Activated naive CD4-positive, alpha-beta T cell treated with anti-CD3 and anti-CD28 coated beads, Interleukin-2, amount 50 U/mL, for 72 hours (primary cell): Measurements from ENCODE around the gene HJURP. TPM values are rescaled to one million over a fixed set of nuclear protein-coding genes. Genes with fewer than 3 reads are reported as not detected.

Source experiments
- ATAC-seq, 2 donors: fragments of 150-1000 bp; cut with Tn5 transposase; 2 replicates each; pipeline ENCODE4 v1.10.0; 2021; ENCODE audit warnings: mild to moderate bottlenecking in 2 of 2, moderate library complexity in 2 of 2
- DNase-seq, 2 donors: peaks; one replicate each; pipeline ENCODE4 v3.0.0; 2021 to 2022; ENCODE audit warnings: low spot score in 2 of 2
- H3K27ac Mint-ChIP-seq, 2 donors: one replicate each; pipeline ENCODE4 v1.8.0; 2022; ENCODE audit warnings: mild to moderate bottlenecking in 2 of 2, mixed read lengths in 2 of 2
- H3K36me3 Mint-ChIP-seq, 2 donors: one replicate each; pipeline ENCODE4 v1.8.0; 2022; ENCODE audit warnings: mixed read lengths in 2 of 2
- H3K9me3 Mint-ChIP-seq, 2 donors: one replicate each; pipeline ENCODE4 v1.8.0; 2022; ENCODE audit warnings: mixed read lengths in 2 of 2
- total RNA-seq, 2 donors: library from RNA; stranded (reverse); gene quantifications; one replicate each; pipeline ENCODE4 v1.2.3, GENCODE V29; 2022

HJURP gene
- total RNA-seq, 2 donors from 2014 or later: 77.3 to 195 TPM

DNA sequence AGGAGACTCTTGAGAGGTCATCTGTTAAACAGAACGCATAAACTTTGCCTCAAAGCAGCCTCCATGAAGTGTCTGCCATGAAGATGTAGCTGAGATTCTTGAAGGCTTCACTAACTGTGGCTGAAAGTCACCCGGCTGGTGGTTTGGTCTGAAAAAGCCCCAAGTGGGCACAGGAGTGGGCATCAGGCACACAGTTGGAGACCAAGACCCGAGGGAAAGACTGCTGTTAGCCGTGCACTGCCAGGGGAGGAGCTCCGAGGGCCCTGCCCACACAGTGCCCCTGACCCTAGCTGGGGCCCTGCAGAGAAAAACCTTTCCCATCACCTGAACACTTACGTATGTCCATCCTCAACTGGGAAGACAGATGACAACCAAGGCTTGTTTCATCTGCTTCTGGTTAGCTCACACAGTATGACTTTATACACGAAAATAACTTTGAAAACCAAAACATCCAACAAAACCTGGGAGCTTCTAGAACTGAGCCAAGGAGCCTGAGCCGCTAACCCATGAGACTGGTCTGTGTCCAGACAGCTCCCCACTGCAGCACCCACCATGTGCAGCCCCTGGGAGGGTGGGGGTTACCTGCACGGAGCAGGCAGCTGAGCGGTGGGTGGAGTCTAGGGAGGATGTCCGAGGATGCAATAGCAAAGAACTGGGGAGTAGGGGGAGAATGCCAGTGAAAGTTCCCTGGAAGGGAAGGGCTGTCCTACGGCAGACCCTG, 15.4 kb downstream of the HJURP start:
- Mint-ChIP-seq H3K9me3 (no peaks in the 10 kb centered on the region), H3K36me3 (peaks cover 77 to 89% of the 10 kb centered on the region in 2 donors), H3K27ac (peak overlapping the region; percentile 76 to 79)
- no peak for DNase-seq
- ATAC-seq: peak in 1 of 2 donors; percentile 24

DNA sequence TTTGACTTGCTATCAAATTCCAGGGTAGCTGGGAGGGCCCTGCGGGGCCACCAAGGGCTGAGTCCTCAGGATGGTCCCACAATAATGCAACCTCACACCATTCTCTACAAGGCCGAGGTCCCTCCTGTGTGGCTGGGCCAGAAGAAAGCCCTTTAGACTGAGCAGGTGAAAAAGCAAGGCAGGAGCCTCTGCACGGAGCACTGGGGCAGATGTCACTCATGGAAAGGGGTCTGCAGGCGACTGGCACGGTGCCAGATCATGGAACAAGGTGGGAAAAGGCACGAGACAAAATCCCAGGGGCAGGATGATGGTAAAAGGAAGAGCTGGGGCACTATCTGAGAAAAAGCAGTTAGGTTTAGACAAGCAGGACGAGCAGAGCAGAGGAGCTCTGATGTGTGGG, 16.1 kb downstream of the HJURP start:
- DNase-seq: no peak
- H3K36me3 Mint-ChIP-seq: peaks cover 71 to 84% of the 10 kb centered on the region in 2 donors
- peak overlapping the region; percentile 75 to 79 for H3K27ac Mint-ChIP-seq
- no peaks in the 10 kb centered on the region for H3K9me3 Mint-ChIP-seq
- no peak for ATAC-seq

DNA sequence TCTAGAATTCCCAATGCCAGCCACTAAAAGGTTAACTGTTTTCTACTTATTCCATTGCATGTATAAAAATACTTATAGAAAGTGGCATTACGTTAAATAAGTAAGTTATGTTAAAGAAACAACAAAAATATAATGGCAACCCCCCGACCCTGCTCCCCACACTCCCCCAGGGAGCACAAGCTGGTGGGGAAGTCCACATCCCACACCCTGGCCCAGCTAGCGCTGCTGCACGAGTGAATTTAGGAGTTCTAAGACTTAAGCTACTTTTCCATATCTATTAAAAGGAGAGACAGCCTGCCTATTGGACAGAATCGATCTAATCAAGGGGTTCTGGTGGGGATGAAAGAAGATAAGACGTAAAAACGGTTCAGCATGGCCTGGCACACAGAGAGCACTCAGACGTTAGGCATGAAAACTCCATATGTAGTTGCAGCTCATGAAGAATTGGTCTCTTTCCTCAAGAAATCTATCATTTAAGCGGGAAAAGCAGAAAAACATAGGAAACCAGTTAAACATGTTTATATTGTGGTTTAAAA, 16.6 kb downstream of the HJURP start:
- no peak for ATAC-seq
- DNase-seq: no peak
- peaks cover 67 to 79% of the 10 kb centered on the region in 2 donors for H3K36me3 Mint-ChIP-seq

DNA sequence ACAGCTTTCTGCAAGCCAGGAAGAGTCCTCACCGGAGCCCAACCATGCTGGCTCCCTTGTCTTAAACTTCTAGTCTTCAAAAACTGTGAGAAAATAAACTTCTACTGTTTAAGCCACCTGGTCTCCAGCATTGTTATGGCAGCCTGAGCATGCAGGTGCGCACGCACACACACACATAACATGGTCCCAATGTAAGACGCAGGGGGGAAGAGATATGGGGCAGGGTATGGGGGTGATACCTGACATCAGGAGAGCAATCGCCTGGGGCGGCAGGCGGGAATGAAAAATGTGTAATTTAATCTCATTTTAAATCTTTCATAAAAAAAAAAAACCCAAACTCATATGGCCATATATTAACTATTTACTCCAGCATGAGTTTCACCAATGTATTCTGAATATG, 18.0 kb downstream of the HJURP start:
- DNase-seq (no peak), ATAC-seq (no peak)
- Mint-ChIP-seq H3K27ac (no peak overlapping the region), H3K36me3 (peaks cover 53 to 69% of the 10 kb centered on the region in 2 donors), H3K9me3 (no peaks in the 10 kb centered on the region)

More for the DNA sequence above, 16.6 kb downstream of the HJURP start:
- no peaks in the 10 kb centered on the region for H3K9me3 Mint-ChIP-seq
- peak overlapping the region; percentile 75 to 79 for H3K27ac Mint-ChIP-seq

DNA sequence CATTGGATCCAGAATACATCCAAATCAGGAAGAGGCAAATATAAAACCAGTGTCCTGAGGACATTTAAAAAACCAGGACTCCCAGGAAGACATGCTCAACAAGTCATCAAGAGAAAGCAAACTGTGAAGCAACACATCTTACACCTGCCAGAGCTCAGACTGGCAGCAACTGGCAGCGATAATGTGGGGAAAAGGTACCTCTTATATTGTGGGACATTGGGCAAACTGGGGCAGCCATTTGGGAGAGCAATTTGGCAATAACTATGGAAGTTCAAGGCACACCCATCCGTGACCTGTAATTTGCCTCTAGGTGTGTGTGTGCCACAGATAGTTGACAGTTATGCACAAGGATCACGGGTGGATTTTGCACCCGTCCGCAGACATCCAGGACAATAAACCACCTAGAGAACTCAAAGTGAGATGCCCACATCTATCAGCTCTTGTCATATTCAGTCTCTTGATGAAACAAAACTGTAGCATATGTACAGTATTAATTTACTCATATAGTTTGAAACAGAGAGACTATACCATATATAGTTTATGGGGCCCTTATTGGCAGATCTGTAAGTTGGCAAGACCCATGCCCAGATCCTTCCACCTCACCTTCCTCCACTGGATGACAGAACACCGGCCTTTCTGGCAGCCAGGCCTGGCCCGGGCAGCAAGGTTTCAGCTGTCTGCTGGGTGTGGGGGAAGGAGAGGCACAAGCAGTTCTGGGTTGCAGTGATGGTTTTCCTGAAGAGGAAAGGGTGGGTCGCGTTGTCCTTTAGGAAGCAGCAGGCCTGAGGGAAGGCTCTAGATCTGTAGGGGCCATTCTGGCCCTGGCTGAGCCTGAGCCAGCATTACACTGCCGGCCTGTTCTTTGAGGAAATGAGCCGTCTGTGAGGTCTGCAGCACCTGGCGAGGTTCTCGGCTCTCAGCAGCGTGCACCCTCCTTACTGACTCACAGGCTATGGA, 18.8 kb downstream of the HJURP start:
- ATAC-seq (peak in 1 of 2 donors; percentile 29), DNase-seq (peak in 1 of 2 donors; percentile 46)
- Mint-ChIP-seq H3K9me3 (no peaks in the 10 kb centered on the region), H3K36me3 (peaks cover 45 to 60% of the 10 kb centered on the region in 2 donors), H3K27ac (peak overlapping the region; percentile 26 to 81)

DNA sequence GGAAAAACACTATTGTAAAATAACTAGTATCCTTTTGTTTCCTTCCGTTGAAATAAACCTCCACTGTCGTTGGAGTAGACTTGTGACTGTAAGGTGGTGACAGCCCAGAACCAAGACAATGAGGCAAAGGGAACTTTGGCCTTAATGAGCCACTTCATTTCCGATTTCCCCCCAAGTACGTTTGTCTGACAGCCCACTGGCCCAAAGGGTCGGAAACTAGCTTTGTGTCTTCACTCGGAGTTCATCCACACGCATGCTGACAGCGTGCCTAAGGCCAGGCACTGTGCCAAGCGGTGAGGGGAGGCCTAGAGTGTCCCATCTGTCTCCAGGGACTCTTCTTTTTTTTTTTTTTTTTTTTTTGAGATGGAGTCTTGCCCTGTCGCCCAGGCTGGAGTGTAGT, 21.0 kb downstream of the HJURP start:
- DNase-seq: peak in 1 of 2 donors; percentile 28
- ATAC-seq: no peak
- no peaks in the 10 kb centered on the region for H3K9me3 Mint-ChIP-seq
- H3K27ac Mint-ChIP-seq: peak overlapping the region in 1 of 2 donors; percentile 26
- H3K36me3 Mint-ChIP-seq: peaks cover 23 to 38% of the 10 kb centered on the region in 2 donors

DNA sequence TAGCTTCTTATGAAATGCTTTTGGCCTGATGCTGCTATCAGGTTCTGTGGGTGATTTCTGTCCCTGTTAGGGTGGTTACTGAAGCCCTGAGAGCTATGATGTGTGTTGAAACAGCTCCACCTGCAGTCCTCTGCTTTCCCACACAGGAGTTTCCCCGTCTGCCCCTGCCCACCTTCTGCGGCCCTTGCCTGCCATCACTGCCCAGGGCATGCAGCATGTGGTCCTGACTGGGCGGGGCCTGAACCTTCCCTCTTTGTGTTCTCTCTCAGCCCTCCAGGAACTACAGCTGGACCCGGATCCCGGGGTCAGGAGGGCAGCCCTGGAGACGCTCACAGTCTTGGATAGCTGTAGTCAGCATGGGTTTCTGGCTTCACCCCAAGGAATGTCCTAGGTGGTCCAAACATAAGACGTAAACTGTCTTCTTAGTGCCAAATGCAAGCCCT, 21.4 kb downstream of the HJURP start:
- peaks cover 19 to 34% of the 10 kb centered on the region in 2 donors for H3K36me3 Mint-ChIP-seq
- ATAC-seq (peak; percentile 6 to 19), DNase-seq (peak in 1 of 2 donors; percentile 31)
- H3K27ac Mint-ChIP-seq: peak overlapping the region in 1 of 2 donors; percentile 50
- H3K9me3 Mint-ChIP-seq: no peaks in the 10 kb centered on the region

DNA sequence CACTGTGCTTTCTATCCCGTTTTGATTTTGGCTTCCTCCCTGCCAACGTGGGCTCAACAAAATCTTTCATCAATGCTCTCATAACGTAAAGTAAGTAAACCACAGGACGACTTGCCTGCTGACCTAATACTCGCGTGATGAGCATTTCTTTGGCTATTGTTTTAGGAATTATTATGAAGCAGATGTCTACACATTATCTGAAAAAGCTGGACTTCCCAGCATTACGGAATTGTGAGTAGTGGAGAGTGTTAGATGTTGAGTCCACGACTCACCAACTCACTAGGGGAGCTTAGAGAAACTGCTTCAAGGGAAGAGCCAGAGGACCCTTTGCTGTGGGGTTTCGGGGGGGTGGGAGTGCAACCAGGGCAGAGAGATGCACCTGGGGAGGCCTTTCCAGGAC, 21.9 kb downstream of the HJURP start:
- peaks cover 14 to 29% of the 10 kb centered on the region in 2 donors for H3K36me3 Mint-ChIP-seq
- H3K27ac Mint-ChIP-seq: peak overlapping the region in 1 of 2 donors; percentile 10
- peak in 1 of 2 donors; percentile 4 for ATAC-seq
- no peaks in the 10 kb centered on the region for H3K9me3 Mint-ChIP-seq
- DNase-seq: no peak

DNA sequence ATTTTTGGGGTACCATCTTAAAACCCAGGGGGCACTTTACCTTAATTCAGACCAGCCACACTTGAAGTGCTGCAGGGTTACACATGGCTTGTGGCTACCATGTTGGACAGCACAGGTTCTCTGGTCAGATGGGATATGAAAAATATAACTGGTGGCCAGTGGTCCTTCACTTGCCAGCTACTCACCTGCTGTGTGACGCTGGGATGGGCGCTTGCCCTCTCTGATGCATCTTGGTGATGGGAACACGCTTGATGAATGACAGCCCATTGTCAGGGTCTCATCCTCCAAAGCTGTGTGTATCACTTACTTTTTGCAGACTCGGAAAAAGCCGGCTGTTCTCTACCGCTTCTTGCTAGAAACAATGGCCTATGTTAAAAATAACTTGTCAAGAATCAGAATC, 22.5 kb downstream of the HJURP start:
- no peaks in the 10 kb centered on the region for H3K9me3 Mint-ChIP-seq
- H3K27ac Mint-ChIP-seq: no peak overlapping the region
- no peak for ATAC-seq

DNA sequence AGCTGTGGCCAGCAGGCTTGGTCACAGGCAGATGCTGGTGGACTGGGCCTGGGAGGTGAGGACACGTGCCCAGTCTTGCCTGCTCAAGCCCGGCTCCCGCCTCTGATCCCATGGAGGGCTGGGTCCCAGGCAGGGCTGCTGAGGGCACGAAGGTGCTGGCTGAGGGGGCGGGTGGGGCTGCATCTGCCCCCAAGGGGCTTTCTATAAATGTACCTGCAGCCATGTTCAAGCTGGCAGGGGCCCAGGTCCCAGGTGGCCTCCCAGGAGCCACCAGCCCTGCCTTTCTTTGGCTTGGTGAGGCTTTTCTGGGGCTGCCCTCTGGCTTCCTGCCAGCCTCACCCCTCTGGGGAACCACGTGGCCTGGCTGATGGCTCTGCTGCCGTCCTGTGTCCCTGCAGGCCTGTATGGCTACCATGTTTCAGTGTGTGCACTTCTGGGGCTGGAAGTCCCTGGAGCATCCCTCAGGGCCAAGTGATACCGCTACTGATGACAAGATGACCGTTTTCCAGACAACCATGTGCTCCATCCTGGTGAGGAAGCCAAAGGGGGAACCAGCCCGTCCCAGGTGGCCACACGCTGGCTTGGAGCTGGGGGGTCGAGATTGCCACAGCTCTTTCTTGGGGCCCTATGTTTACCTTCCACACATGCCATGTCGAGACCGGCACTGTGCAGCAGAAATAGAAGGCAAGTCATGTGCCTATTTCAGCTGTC, 23.2 kb downstream of the HJURP start:
- peaks cover 5 to 17% of the 10 kb centered on the region in 2 donors for H3K36me3 Mint-ChIP-seq
- ATAC-seq: peak in 1 of 2 donors; percentile 29
- no peak overlapping the region for H3K27ac Mint-ChIP-seq
- no peaks in the 10 kb centered on the region for H3K9me3 Mint-ChIP-seq
- DNase-seq: peak in 1 of 2 donors; percentile 40

More for the DNA sequence above, 22.5 kb downstream of the HJURP start:
- H3K36me3 Mint-ChIP-seq: peaks cover 8 to 24% of the 10 kb centered on the region in 2 donors
- no peak for DNase-seq

DNA sequence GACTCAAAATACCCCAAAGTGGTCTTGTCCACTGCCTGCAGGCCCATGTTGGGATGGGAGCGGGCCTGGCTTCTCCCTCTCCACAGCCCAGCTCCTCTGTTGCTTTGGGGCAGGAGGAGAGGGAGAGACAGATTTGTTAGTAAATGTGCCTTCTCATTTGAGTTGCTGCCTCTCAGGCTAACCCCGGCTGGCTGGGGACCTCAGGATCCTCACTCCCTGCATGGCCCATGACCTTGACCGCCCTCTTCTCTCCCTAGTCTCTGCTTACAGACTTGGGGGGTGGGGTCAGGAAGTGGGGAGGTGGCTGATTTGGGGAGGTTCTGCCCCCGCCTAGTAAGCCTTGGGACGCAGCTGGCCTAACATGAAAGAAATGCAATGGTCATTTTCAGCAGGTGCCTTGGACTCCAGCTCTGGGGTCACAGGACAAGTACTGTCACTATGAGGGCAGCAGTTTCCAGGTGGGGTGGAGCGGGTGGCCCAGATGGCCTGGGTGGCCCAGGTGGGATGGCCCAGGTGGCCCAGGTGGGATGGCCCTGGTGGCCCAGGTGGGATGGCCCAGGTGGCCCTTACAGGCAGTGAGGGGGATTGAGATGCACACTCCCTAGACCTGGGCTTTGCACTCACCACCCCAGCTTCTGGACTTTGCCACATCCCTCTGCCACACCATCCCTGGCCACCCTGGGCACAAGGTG, 24.1 kb downstream of the HJURP start:
- DNase-seq (peak in 1 of 2 donors; percentile 49), ATAC-seq (peak; percentile 7 to 31)
- H3K27ac Mint-ChIP-seq: no peak overlapping the region
- H3K36me3 Mint-ChIP-seq: peaks cover 0 to 14% of the 10 kb centered on the region in 2 donors
- no peaks in the 10 kb centered on the region for H3K9me3 Mint-ChIP-seq

DNA sequence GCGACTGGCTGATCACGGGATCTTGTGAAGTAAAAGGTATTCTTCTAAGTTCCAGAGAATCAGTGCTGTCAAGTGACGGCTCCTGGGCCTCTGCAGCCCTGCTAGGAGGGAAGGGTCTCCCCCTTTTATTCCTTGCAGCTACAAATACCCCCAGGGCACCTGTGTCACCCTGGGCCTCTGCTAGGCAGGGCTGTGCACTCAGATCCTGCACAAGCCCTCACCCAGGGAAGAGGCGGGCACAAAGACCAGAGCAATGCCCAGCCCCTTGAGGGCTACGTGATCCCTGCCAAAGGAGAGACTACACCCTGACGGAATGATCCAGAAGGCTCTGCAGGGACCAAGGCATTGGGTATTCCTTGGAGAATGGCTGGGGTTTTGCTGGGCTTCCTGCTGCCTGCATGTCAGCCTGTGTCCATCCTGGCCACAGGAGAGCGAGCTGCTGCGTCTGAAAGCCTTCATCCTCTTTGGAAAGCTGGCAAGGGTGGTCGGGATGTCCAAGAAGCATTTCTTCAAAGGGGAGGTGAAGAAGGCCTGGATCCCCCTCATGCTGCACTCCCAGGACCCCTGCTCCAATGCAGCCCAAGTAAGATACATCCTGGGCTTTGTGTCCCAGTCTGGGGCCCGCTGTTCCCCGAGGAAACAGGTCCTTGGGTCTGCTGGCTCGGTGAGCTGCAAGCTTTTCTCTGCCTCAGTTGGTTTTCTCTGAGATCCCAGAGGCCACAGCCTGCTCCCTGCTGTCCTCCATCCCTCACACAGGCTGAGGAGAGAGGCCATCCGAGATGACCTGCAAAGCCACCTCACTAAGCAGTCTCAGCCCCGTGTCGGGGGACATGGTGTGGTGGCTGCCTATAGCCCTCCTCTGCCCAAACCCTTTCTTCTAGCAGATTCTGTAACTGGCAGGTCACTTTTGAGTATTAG, 24.9 kb downstream of the HJURP start:
- no peaks in the 10 kb centered on the region for H3K9me3 Mint-ChIP-seq
- H3K36me3 Mint-ChIP-seq: peaks cover 0 to 8% of the 10 kb centered on the region in 2 donors
- DNase-seq (peak in 1 of 2 donors; percentile 18), ATAC-seq (no peak)
- H3K27ac Mint-ChIP-seq: no peak overlapping the region

DNA sequence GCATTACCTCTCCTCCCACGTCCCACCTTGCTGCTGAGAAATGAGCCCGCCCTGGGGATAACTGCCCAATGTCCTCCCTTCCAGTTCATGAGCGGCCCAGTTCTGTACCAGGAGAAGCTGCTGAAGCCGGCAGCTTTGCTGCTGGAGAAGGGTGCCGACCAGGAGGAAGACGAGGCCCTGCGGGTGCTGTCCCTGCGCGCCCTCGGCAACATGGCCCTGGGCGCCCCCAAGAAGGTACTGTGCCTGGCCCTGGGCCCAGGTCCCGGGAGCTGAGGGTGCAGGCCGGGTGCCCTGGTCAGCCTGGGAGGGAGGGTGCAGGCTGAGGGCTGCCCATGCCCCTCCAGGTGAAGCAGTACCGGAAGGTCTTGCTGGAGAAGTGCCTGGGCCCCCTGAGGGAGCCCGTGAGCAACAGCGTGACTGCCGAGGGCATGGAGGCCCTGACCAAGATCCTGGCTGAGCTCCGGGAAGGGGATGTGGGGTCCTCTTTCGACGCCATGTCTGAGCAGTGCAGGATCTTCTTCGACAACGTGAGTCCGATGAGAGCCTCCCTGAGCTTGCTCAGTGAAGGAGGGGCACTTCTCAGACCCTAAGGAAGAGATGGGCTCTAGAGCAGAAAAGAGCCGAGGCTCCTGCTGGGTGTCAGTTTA, 25.7 kb downstream of the HJURP start:
- H3K36me3 Mint-ChIP-seq: no peaks in the 10 kb centered on the region
- H3K27ac Mint-ChIP-seq: no peak overlapping the region
- ATAC-seq (peak in 1 of 2 donors; percentile 8), DNase-seq (peak in 1 of 2 donors; percentile 47)
- H3K9me3 Mint-ChIP-seq: no peaks in the 10 kb centered on the region

DNA sequence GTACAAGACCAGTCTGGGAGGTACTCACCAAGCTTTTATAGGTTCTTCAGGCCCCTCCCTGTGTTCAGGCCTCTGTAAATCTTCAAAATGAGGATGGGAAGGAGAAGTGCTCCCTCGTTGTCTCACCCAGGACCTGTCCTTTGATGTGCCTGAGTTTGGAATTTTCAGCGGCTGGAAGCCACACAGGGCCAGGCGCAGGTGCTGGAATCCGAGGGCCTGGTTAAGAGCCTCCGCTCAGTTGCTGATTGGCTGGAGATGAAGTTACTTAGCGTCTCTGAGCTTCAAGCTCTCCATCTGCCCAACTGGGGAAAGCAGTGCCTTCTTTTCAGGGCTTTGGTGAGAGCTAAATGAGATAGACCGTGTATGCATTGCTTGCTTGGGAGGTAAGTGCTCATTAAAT, 30.0 kb downstream of the HJURP start:
- ATAC-seq (no peak), DNase-seq (peak in 1 of 2 donors; percentile 38)
- no peaks in the 10 kb centered on the region for H3K9me3 Mint-ChIP-seq
- H3K36me3 Mint-ChIP-seq: no peaks in the 10 kb centered on the region
- no peak overlapping the region for H3K27ac Mint-ChIP-seq
